Sigmoid colon (tissue), 4 donors: Measurements from ENCODE around the gene MAP3K21.

ENCODE experiments used
- CTCF ChIP-seq, 4 experiments: fragments of 450-650 bp in 3 of 4; fragments of 200-600 bp in 1 of 4; IDR thresholded peaks; one replicate each; pipeline ENCODE4 v1.5.1; 2016 to 2019; ENCODE audit warnings: antibody characterized with exemption in 4 of 4, mild to moderate bottlenecking in 3 of 4, moderate library complexity in 2 of 4
- EP300 ChIP-seq, 4 donors: sonication (generic); formaldehyde crosslinking; IDR thresholded peaks; one replicate each; pipeline ENCODE4 v1.6.1; 2017; ENCODE audit warnings: antibody characterized with exemption in 4 of 4
- POLR2A ChIP-seq, 2 donors: fragments of 450-650 bp; IDR thresholded peaks; one replicate each; pipeline ENCODE4 v1.6.1; 2016; ENCODE audit warnings: antibody characterized with exemption in 2 of 2, mild to moderate bottlenecking in 2 of 2, moderate library complexity in 2 of 2
- POLR2AphosphoS5 ChIP-seq, 4 donors: sonication (generic); formaldehyde crosslinking; IDR thresholded peaks; one replicate each; pipeline ENCODE4 v1.6.1; 2017; ENCODE audit warnings: antibody characterized with exemption in 4 of 4

- TF ChIP-seq CTCF (IDR thresholded peaks at IDR 0.05) (no peak), POLR2AphosphoS5 (IDR thresholded peaks at IDR 0.05) (no peak), EP300 (IDR thresholded peaks at IDR 0.05) (no peak), POLR2A (IDR thresholded peaks at IDR 0.05) (no peak)
Measured at GRCh38 chr1:233367057-233367803, 39.7 kb downstream of the MAP3K21 start.
